Measurements from ENCODE around the gene RPS6KA4. TPM values are rescaled to one million over a fixed set of nuclear protein-coding genes. Genes with fewer than 3 reads are reported as not detected.

RPS6KA4 gene
- polyA plus RNA-seq, 1 of the 3 experiments (the other 2 are of a cell fraction), result 43.4 TPM

DNA sequence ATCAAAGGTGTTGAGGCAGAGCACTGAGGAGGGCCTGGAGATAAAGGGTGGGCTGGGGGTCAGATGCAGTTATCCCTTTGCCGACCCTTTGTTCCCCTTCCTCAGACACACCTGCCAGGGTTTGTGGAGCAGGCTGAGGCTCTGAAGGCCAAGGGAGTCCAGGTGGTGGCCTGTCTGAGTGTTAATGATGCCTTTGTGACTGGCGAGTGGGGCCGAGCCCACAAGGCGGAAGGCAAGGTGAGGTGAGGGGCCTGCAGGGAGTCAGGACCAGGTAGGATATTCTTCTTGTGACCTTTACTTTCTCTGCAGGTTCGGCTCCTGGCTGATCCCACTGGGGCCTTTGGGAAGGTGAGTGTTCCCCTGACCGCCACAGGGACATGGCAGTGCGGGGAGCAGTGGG, 38.4 kb upstream of the RPS6KA4 start:
- Histone ChIP-seq H3K9me3 (no peaks in the 10 kb centered on the region), H2AFZ (ENCODE audit: low read depth) (no peak overlapping the region), H3K9ac (no peak overlapping the region), H4K20me1 (ENCODE audit: insufficient read depth) (no peaks in the 10 kb centered on the region), H3K79me2 (ENCODE audit: insufficient read depth) (peaks cover 39% of the 10 kb centered on the region), H3K36me3 (replicated peaks in 1 of 2; ENCODE audit: control insufficient read depth in 1 of 2, insufficient read depth in 2 of 2, low read length in 1 of 2) (peaks cover 0 to 18% of the 10 kb centered on the region in 2 experiments), H3K27me3 (ENCODE audit: insufficient read depth) (no peaks in the 10 kb centered on the region), H3F3A (replicated peaks; ENCODE audit: insufficient read depth) (peaks cover 8% of the 10 kb centered on the region), H3K4me1 (ENCODE audit: control insufficient read depth in 1 of 2, insufficient read depth in 2 of 2, low read depth in 1 of 2, low read length in 1 of 2) (peaks cover 0 to 15% of the 10 kb centered on the region in 2 experiments; a peak in 2 of 4 replicates), H3K27ac (ENCODE audit: low read depth in 2 of 2, low read length in 1 of 2) (no peak overlapping the region), H3K9me2 (no peaks in the 10 kb centered on the region), H3K4me2 (no peak overlapping the region), H3K4me3 (ENCODE audit: low read depth in 2 of 2, low read length in 1 of 2) (no peak overlapping the region)
- 95% methylated on average over 5 of the region's 7 CpGs for WGBS (ENCODE audit: low lambda C conversion rate)
- ChIA-PET CTCF (no interaction called here), POLR2A (no interaction called here)
- TF ChIP-seq CTCF (IDR thresholded peaks at IDR 0.05) (no peak), MEF2A (IDR thresholded peaks at IDR 0.05; ENCODE audit: borderline replicate concordance, low read depth) (no peak)
- no peak for DNase-seq

DNA sequence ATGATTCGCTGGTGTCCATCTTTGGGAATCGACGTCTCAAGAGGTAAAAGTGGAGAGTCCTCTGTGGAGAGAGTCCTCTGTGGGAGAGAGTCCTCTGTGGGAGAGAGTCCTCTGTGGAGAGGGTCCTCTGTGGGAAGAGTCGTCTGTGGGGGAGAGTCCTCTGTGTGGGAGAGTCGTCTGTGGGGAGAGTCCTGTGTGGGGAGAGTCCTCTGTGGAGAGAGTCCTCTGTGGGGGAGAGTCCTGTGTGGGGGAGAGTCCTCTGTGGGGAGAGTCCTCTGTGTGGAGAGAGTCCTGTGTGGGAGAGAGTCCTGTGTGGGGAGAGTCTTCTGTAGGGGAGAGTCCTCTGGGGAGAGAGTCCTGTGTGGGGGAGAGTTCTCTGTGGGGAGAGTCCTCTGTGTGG, 37.9 kb upstream of the RPS6KA4 start:
- WGBS (ENCODE audit: low lambda C conversion rate), result 87% methylated on average over 5 of the region's 5 CpGs
- Histone ChIP-seq H3F3A (replicated peaks; ENCODE audit: insufficient read depth) (peaks cover 8% of the 10 kb centered on the region), H3K36me3 (replicated peaks in 1 of 2; ENCODE audit: control insufficient read depth in 1 of 2, insufficient read depth in 2 of 2, low read length in 1 of 2) (peaks cover 0 to 14% of the 10 kb centered on the region in 2 experiments), H3K4me2 (no peak overlapping the region), H3K4me3 (ENCODE audit: low read depth in 2 of 2, low read length in 1 of 2) (no peak overlapping the region), H3K9me2 (no peaks in the 10 kb centered on the region), H3K4me1 (ENCODE audit: control insufficient read depth in 1 of 2, insufficient read depth in 2 of 2, low read depth in 1 of 2, low read length in 1 of 2) (peaks cover 0 to 13% of the 10 kb centered on the region in 2 experiments; a peak in 2 of 4 replicates), H4K20me1 (ENCODE audit: insufficient read depth) (no peaks in the 10 kb centered on the region), H3K27me3 (ENCODE audit: insufficient read depth) (no peaks in the 10 kb centered on the region), H3K27ac (ENCODE audit: low read depth in 2 of 2, low read length in 1 of 2) (no peak overlapping the region), H2AFZ (ENCODE audit: low read depth) (no peak overlapping the region), H3K9ac (no peak overlapping the region), H3K79me2 (ENCODE audit: insufficient read depth) (peaks cover 38% of the 10 kb centered on the region), H3K9me3 (no peaks in the 10 kb centered on the region)
- DNase-seq, result no peak
- TF ChIP-seq TCF12 (IDR thresholded peaks at IDR 0.05) (no peak), POLR2AphosphoS5 (IDR thresholded peaks at IDR 0.05; ENCODE audit: low read depth, low read length) (no peak), SMC3 (IDR thresholded peaks at IDR 0.05; ENCODE audit: low read depth, low read length) (no peak), FOXM1 (IDR thresholded peaks at IDR 0.05; ENCODE audit: low read depth) (no peak), FOSL2 (IDR thresholded peaks at IDR 0.05; ENCODE audit: borderline replicate concordance, low read depth) (no peak), TEAD4 (IDR thresholded peaks at IDR 0.05; ENCODE audit: borderline replicate concordance, insufficient read depth) (no peak), SIN3A (IDR thresholded peaks at IDR 0.05; ENCODE audit: borderline replicate concordance, low read depth, low read length) (no peak), GATA2 (CRISPR knock-in tag; IDR thresholded peaks at IDR 0.05) (no peak), RAD21 (IDR thresholded peaks at IDR 0.05; ENCODE audit: low read length) (no peak), USF1 (IDR thresholded peaks at IDR 0.05; ENCODE audit: borderline replicate concordance, low read depth) (no peak), TAF1 (IDR thresholded peaks at IDR 0.05; ENCODE audit: borderline replicate concordance, low read depth, low read length) (no peak), RFX5 (IDR thresholded peaks at IDR 0.05; ENCODE audit: low read length) (no peak), NRF1 (IDR thresholded peaks at IDR 0.05; ENCODE audit: low read depth, low read length) (no peak), MXI1 (IDR thresholded peaks at IDR 0.05; ENCODE audit: low read depth, low read length) (no peak)
- TF ChIP-seq, protein P1, sequence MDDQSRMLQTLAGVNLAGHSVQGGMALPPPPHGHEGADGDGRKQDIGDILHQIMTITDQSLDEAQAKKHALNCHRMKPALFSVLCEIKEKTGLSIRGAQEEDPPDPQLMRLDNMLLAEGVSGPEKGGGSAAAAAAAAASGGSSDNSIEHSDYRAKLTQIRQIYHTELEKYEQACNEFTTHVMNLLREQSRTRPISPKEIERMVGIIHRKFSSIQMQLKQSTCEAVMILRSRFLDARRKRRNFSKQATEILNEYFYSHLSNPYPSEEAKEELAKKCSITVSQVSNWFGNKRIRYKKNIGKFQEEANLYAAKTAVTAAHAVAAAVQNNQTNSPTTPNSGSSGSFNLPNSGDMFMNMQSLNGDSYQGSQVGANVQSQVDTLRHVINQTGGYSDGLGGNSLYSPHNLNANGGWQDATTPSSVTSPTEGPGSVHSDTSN (IDR thresholded peaks at IDR 0.05), result no peak
- TF ChIP-seq, protein P2, sequence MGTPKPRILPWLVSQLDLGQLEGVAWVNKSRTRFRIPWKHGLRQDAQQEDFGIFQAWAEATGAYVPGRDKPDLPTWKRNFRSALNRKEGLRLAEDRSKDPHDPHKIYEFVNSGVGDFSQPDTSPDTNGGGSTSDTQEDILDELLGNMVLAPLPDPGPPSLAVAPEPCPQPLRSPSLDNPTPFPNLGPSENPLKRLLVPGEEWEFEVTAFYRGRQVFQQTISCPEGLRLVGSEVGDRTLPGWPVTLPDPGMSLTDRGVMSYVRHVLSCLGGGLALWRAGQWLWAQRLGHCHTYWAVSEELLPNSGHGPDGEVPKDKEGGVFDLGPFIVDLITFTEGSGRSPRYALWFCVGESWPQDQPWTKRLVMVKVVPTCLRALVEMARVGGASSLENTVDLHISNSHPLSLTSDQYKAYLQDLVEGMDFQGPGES (IDR thresholded peaks at IDR 0.05; ENCODE audit: low read depth, low read length), result no peak
- TF ChIP-seq, protein P3, sequence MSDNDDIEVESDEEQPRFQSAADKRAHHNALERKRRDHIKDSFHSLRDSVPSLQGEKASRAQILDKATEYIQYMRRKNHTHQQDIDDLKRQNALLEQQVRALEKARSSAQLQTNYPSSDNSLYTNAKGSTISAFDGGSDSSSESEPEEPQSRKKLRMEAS (IDR thresholded peaks at IDR 0.05; ENCODE audit: low read depth), result no peak
- TF ChIP-seq, protein P4, sequence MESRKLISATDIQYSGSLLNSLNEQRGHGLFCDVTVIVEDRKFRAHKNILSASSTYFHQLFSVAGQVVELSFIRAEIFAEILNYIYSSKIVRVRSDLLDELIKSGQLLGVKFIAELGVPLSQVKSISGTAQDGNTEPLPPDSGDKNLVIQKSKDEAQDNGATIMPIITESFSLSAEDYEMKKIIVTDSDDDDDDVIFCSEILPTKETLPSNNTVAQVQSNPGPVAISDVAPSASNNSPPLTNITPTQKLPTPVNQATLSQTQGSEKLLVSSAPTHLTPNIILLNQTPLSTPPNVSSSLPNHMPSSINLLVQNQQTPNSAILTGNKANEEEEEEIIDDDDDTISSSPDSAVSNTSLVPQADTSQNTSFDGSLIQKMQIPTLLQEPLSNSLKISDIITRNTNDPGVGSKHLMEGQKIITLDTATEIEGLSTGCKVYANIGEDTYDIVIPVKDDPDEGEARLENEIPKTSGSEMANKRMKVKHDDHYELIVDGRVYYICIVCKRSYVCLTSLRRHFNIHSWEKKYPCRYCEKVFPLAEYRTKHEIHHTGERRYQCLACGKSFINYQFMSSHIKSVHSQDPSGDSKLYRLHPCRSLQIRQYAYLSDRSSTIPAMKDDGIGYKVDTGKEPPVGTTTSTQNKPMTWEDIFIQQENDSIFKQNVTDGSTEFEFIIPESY (IDR thresholded peaks at IDR 0.05; ENCODE audit: borderline replicate concordance, low read depth), result no peak
- ChIA-PET POLR2A (no interaction called here), CTCF (no interaction called here)

Data from SK-N-SH (cell line).